C4-2B (cell line): Measurements from ENCODE around the gene SLC35F3.

Experiments used
- H3K27ac ChIP-seq: fragments of 450-650 bp; 2 replicates; pipeline ENCODE4 v1.5.1; 2017
- CTCF ChIP-seq: fragments of 450-650 bp; conservative IDR thresholded peaks from 2 replicates; pipeline ENCODE4 v1.5.1; 2017; ENCODE audit warnings: mild to moderate bottlenecking
- ZFX ChIP-seq: fragments of 450-650 bp; IDR thresholded peaks from 2 replicates; pipeline ENCODE4 v1.6.1; 2017

The SLC35F3 gene

GRCh38 chr1:233897325-233898162, 6.9 kb upstream of the SLC35F3 start:
- TF ChIP-seq CTCF (no peak), ZFX (no peak)
- no peak overlapping the region for H3K27ac ChIP-seq

- H3K27ac ChIP-seq, result no peak overlapping the region
- TF ChIP-seq ZFX (no peak), CTCF (no peak)
These were observed 3.0 kb upstream of the SLC35F3 start for GRCh38 chr1:233901495-233901894.

GRCh38 chr1:233905416-233906051, 1.1 kb downstream of the SLC35F3 start:
- TF ChIP-seq CTCF (no peak), ZFX (no peak)
- no peak overlapping the region for H3K27ac ChIP-seq

- TF ChIP-seq CTCF (no peak), ZFX (no peak)
- no peak overlapping the region for H3K27ac ChIP-seq
These were observed 2.7 kb downstream of the SLC35F3 start for GRCh38 chr1:233907151-233907550.

GRCh38 chr1:233908092-233908491, 3.6 kb downstream of the SLC35F3 start:
- H3K27ac ChIP-seq, result no peak overlapping the region
- no peak for TF ChIP-seq ZFX
- no peak for TF ChIP-seq CTCF

- no peak for TF ChIP-seq CTCF
- no peak for TF ChIP-seq ZFX
- no peak overlapping the region for H3K27ac ChIP-seq
These were observed 4.7 kb downstream of the SLC35F3 start for GRCh38 chr1:233909195-233909594.

- TF ChIP-seq ZFX, result no peak
- TF ChIP-seq CTCF, result peak; percentile 25; the same call in 1 of the 2 replicates
- H3K27ac ChIP-seq, result no peak overlapping the region
These were observed 8.0 kb downstream of the SLC35F3 start for GRCh38 chr1:233912447-233912846.
